HEK293 (cell line): ENCODE data around the gene MAZ.

ENCODE experiments used
- CTCF ChIA-PET: fragments of 350-600 bp; formaldehyde crosslinking; extraction: SDS; loops from one replicate; lab custom pipeline; 2021; ENCODE audit warnings: antibody characterized with exemption; lab: Yijun Ruan, JAX
- POLR2A ChIA-PET: fragments of 300-600 bp; formaldehyde crosslinking; extraction: SDS; loops from one replicate; lab custom pipeline; 2020; ENCODE audit warnings: antibody characterized with exemption, inconsistent platforms; lab: Yijun Ruan, JAX
- H3K27ac ChIP-seq: fragments of 200-500 bp; sonication (Bioruptor generic); 2 replicates; pipeline ENCODE4 v1.5.1; 2014; ENCODE audit warnings: low read depth, low read length, control low read depth, inconsistent platforms; ENCODE audit errors: extremely low read depth
- H3K36me3 ChIP-seq, 2 experiments: fragments of 200-500 bp in 1 of 2; sonication (Bioruptor generic) in 1 of 2; 1 replicate in 1 of 2; 2 replicates in 1 of 2; pipeline ENCODE4 v1.5.1; 2014 to 2017; ENCODE audit warnings: inconsistent platforms in 2 of 2, low read length in 2 of 2; ENCODE audit not compliant: control insufficient read depth in 2 of 2, insufficient read depth in 1 of 2
- H3K4me1 ChIP-seq: fragments of 200-500 bp; sonication (Bioruptor generic); 2 replicates; pipeline ENCODE4 v1.5.1; 2014; ENCODE audit warnings: mild to moderate bottlenecking, low read length, inconsistent platforms; ENCODE audit not compliant: control insufficient read depth, insufficient read depth
- H3K4me3 ChIP-seq: 2 replicates; pipeline ENCODE4 v1.5.1; 2011; ENCODE audit warnings: low read depth, mild to moderate bottlenecking, control low read depth, low read length, moderate library complexity
- H3K9me3 ChIP-seq: fragments of 200-500 bp; sonication (Bioruptor generic); 2 replicates; pipeline ENCODE4 v1.5.1; 2014; ENCODE audit warnings: low read depth, low read length, inconsistent platforms; ENCODE audit not compliant: control insufficient read depth, insufficient read depth
- EGR2 ChIP-seq: fragments of 450-650 bp; formaldehyde crosslinking; IDR thresholded peaks from 2 replicates; pipeline ENCODE4 v1.5.1; 2016; ENCODE audit warnings: low read depth, missing biosample characterization, missing genetic modification characterization
- KLF10 ChIP-seq: fragments of 450-650 bp; IDR thresholded peaks from 2 replicates; pipeline ENCODE4 v1.5.1; 2018; ENCODE audit warnings: missing biosample characterization, mild to moderate bottlenecking, missing genetic modification characterization
- MEIS1 ChIP-seq: sonication (generic); formaldehyde crosslinking; IDR thresholded peaks from 2 replicates; pipeline ENCODE4 v1.8.1; 2022; ENCODE audit warnings: missing genetic modification reagents, mild to moderate bottlenecking, borderline replicate concordance
- PRDM2 ChIP-seq: fragments of 450-650 bp; formaldehyde crosslinking; IDR thresholded peaks from 2 replicates; pipeline ENCODE4 v1.5.1; 2016; ENCODE audit warnings: missing biosample characterization, missing genetic modification characterization, borderline replicate concordance
- REST ChIP-seq: fragments of 450-650 bp; formaldehyde crosslinking; IDR thresholded peaks from 2 replicates; pipeline ENCODE4 v1.5.1; 2016; ENCODE audit warnings: missing biosample characterization, missing genetic modification characterization
- ZBTB21 ChIP-seq: fragments of 450-650 bp; formaldehyde crosslinking; IDR thresholded peaks from 2 replicates; pipeline ENCODE4 v1.5.1; 2017; ENCODE audit warnings: missing biosample characterization, missing genetic modification characterization
- ZFHX2 ChIP-seq: fragments of 450-650 bp; formaldehyde crosslinking; conservative IDR thresholded peaks from 2 replicates; pipeline ENCODE4 v1.5.1; 2016; ENCODE audit warnings: missing biosample characterization, missing genetic modification characterization
- ZNF114 ChIP-seq: fragments of 450-650 bp; formaldehyde crosslinking; IDR thresholded peaks from 2 replicates; pipeline ENCODE4 v1.5.0; 2017; ENCODE audit warnings: missing biosample characterization, missing genetic modification characterization
- ZNF16 ChIP-seq: fragments of 450-650 bp; formaldehyde crosslinking; IDR thresholded peaks from 2 replicates; pipeline ENCODE4 v1.5.1; 2016; ENCODE audit warnings: low read depth, missing biosample characterization, missing genetic modification characterization
- ZNF2 ChIP-seq: fragments of 450-650 bp; formaldehyde crosslinking; IDR thresholded peaks from 2 replicates; pipeline ENCODE4 v1.5.1; 2016; ENCODE audit warnings: missing biosample characterization, missing genetic modification characterization
- ZNF214 ChIP-seq: fragments of 450-650 bp; formaldehyde crosslinking; IDR thresholded peaks from 2 replicates; pipeline ENCODE4 v1.5.1; 2017; ENCODE audit warnings: missing biosample characterization, mild to moderate bottlenecking, missing genetic modification characterization, borderline replicate concordance
- ZNF266 ChIP-seq: fragments of 450-650 bp; formaldehyde crosslinking; IDR thresholded peaks from 2 replicates; pipeline ENCODE4 v1.5.1; 2016; ENCODE audit warnings: missing biosample characterization, missing genetic modification characterization, low read depth
- ZNF302 ChIP-seq: fragments of 450-650 bp; formaldehyde crosslinking; IDR thresholded peaks from 2 replicates; pipeline ENCODE4 v1.5.1; 2016; ENCODE audit warnings: missing biosample characterization, missing genetic modification characterization, low read depth
- ZNF394 ChIP-seq: fragments of 450-650 bp; formaldehyde crosslinking; IDR thresholded peaks from 2 replicates; pipeline ENCODE4 v1.5.1; 2016; ENCODE audit warnings: missing biosample characterization, missing genetic modification characterization, mild to moderate bottlenecking, moderate library complexity, borderline replicate concordance
- ZNF433 ChIP-seq: fragments of 450-650 bp; formaldehyde crosslinking; IDR thresholded peaks from 2 replicates; pipeline ENCODE4 v1.5.1; 2016; ENCODE audit warnings: missing biosample characterization, missing genetic modification characterization, low read depth
- ZNF518A ChIP-seq: fragments of 450-650 bp; formaldehyde crosslinking; conservative IDR thresholded peaks from 2 replicates; pipeline ENCODE4 v1.5.1; 2016; ENCODE audit warnings: low read depth, missing biosample characterization, missing genetic modification characterization
- ZNF624 ChIP-seq: fragments of 450-650 bp; formaldehyde crosslinking; IDR thresholded peaks from 2 replicates; pipeline ENCODE4 v1.5.1; 2017; ENCODE audit warnings: missing biosample characterization, missing genetic modification characterization
- ZSCAN30 ChIP-seq: fragments of 450-650 bp; IDR thresholded peaks from 2 replicates; pipeline ENCODE4 v1.5.1; 2018; ENCODE audit warnings: missing biosample characterization, mild to moderate bottlenecking, missing genetic modification characterization, moderate library complexity

MAZ gene

GRCh38 chr16:29816694-29817441, 10.5 kb downstream of the MAZ start (continued):
- TF ChIP-seq ZNF518A (tag by site-specific recombination), result no peak
- TF ChIP-seq ZNF302 (tag by site-specific recombination), result no peak
- no peak for TF ChIP-seq ZNF433 (tag by site-specific recombination)
- no peak for TF ChIP-seq ZNF16 (tag by site-specific recombination)
- no peak for TF ChIP-seq PRDM2 (tag by site-specific recombination)
- no peak for TF ChIP-seq KLF10
- no peak for TF ChIP-seq ZFHX2 (tag by site-specific recombination)
- TF ChIP-seq EGR2 (tag by site-specific recombination), result no peak

- H3K36me3 ChIP-seq, result peaks cover 24 to 35% of the 10 kb centered on the region in 2 experiments
- no peak overlapping the region for H3K4me3 ChIP-seq
- ChIA-PET CTCF (interaction anchor here (0.7 to 7.2 kb wide), 12 partner anchors 9 to 1173 kb away, joined by 3 to 74 read pairs (median 4); partner anchors contain the start of genes C16orf92 and HSD3B7), POLR2A (interaction anchor here (1.3 to 7.5 kb wide), 4 partner anchors 11 to 156 kb away, joined by 4 to 106 read pairs (median 6); partner anchors contain the start of genes ASPHD1, MAZ, SEZ6L2 and TAOK2)
- TF ChIP-seq ZBTB21 (no peak), ZNF2 (tag by site-specific recombination) (no peak), ZNF266 (tag by site-specific recombination) (no peak), REST (tag by site-specific recombination) (no peak), ZNF114 (tag by site-specific recombination) (no peak), ZNF624 (no peak), ZNF214 (tag by site-specific recombination) (no peak), MEIS1 (no peak), ZNF394 (tag by site-specific recombination) (no peak), ZSCAN30 (tag by site-specific recombination) (no peak)
- H3K4me1 ChIP-seq, result peaks cover 19% of the 10 kb centered on the region
- H3K9me3 ChIP-seq, result no peaks in the 10 kb centered on the region
- no peak overlapping the region for H3K27ac ChIP-seq
These were observed 11.8 kb downstream of the MAZ start for GRCh38 chr16:29818082-29818481.
